GM18873 (cell line): ENCODE measurements around the gene PCGF3.
"Not testable (repeated sequence)": the region's sequence is repeated elsewhere in the genome, so short reads cannot be mapped to it uniquely, and the experiment has no call there.

ENCODE experiments used
- ATAC-seq: cut with Tn5 transposase; IDR thresholded peaks from one replicate; pipeline ENCODE4 v1.9.1; 2021; ENCODE audit warnings: mild to moderate bottlenecking, moderate library complexity, moderate number of reproducible peaks; ENCODE audit not compliant: unreplicated experiment, low FRiP score

Gene PCGF3

GRCh38 chr4:699816-700580, 5.6 kb upstream of the PCGF3 start:
- ATAC-seq, result no peak

GRCh38 chr4:700587-701264, 4.9 kb upstream of the PCGF3 start:
- no peak for ATAC-seq

GRCh38 chr4:702618-703048, 3.0 kb upstream of the PCGF3 start:
- no peak for ATAC-seq

GRCh38 chr4:703336-704197, 2.1 kb upstream of the PCGF3 start:
- no peak for ATAC-seq

GRCh38 chr4:704198-704891, 1.3 kb upstream of the PCGF3 start:
- ATAC-seq, result no peak

- no peak for ATAC-seq
Measured at GRCh38 chr4:704971-705277, 708 bp upstream of the PCGF3 start.

GRCh38 chr4:706083-706633, 526 bp downstream of the PCGF3 start:
- not testable (repeated sequence) for ATAC-seq

GRCh38 chr4:706834-707598, 1.4 kb downstream of the PCGF3 start:
- no peak for ATAC-seq

- ATAC-seq, result no peak
Measured at GRCh38 chr4:707929-708630, 2.4 kb downstream of the PCGF3 start.

GRCh38 chr4:708631-708933, 3.0 kb downstream of the PCGF3 start:
- ATAC-seq, result no peak

GRCh38 chr4:709348-709747, 3.7 kb downstream of the PCGF3 start:
- no peak for ATAC-seq

GRCh38 chr4:710116-710515, 4.5 kb downstream of the PCGF3 start:
- no peak for ATAC-seq

- no peak for ATAC-seq
Measured at GRCh38 chr4:710916-711315, 5.3 kb downstream of the PCGF3 start.

- ATAC-seq, result no peak
Measured at GRCh38 chr4:712093-712492, 6.5 kb downstream of the PCGF3 start.

GRCh38 chr4:712916-713632, 7.4 kb downstream of the PCGF3 start:
- no peak for ATAC-seq

- no peak for ATAC-seq
Measured at GRCh38 chr4:714087-714486, 8.5 kb downstream of the PCGF3 start.

- no peak for ATAC-seq
Measured at GRCh38 chr4:717601-718320, 12.1 kb downstream of the PCGF3 start.

- ATAC-seq, result no peak
Measured at GRCh38 chr4:718460-718859, 12.8 kb downstream of the PCGF3 start.
